PC-9 (cell line): ENCODE results near the gene MYH15. TPM values are rescaled to one million over a fixed set of nuclear protein-coding genes. Genes with fewer than 3 reads are reported as not detected.

Experiments
- BruUV-seq: library from RNA; stranded (reverse); fragments of 400-500 nt; replicated peaks from 2 replicates; lab custom pipeline; 2021; lab: Mats Ljungman, UMichigan
- CTCF ChIA-PET: fragments of 300-600 bp; sonication (Branson Sonifier 250); formaldehyde crosslinking; loops from one replicate; lab custom pipeline; 2022; ENCODE audit warnings: antibody characterized with exemption; lab: Charles Lee
- POLR2A ChIA-PET: fragments of 300-600 bp; sonication (Branson Sonifier 250); formaldehyde crosslinking; loops from one replicate; lab custom pipeline; 2022; ENCODE audit warnings: antibody characterized with exemption; ENCODE audit not compliant: unreplicated experiment; lab: Charles Lee
- DNase-seq, 2 experiments: peaks; one replicate each; pipeline versions ENCODE4 v3.0.0 to v3.0.0-alpha.2; 2015 to 2022; ENCODE audit warnings: mixed read lengths in 1 of 2
- H2AFZ ChIP-seq: fragments of 200-600 bp; sonication (generic); 2 replicates; pipeline ENCODE4 v1.8.1; 2017; ENCODE audit warnings: antibody characterized with exemption
- H3F3A ChIP-seq: fragments of 200-600 bp; sonication (generic); 2 replicates; pipeline ENCODE4 v1.8.1; 2017; ENCODE audit warnings: antibody characterized with exemption, mild to moderate bottlenecking, low read depth; ENCODE audit not compliant: insufficient read depth
- H3K27ac ChIP-seq: fragments of 200-600 bp; sonication (generic); 2 replicates; pipeline ENCODE4 v1.6.1; 2016; ENCODE audit warnings: mixed run types
- H3K27me3 ChIP-seq: fragments of 200-600 bp; sonication (generic); 2 replicates; pipeline ENCODE4 v1.6.1; 2016; ENCODE audit warnings: low read depth, mixed run types; ENCODE audit not compliant: insufficient read depth
- H3K36me3 ChIP-seq: fragments of 200-600 bp; sonication (generic); 2 replicates; pipeline ENCODE4 v1.6.1; 2016; ENCODE audit warnings: low read depth, mixed run types
- H3K4me1 ChIP-seq: fragments of 200-600 bp; sonication (generic); replicated peaks from 2 replicates; pipeline ENCODE4 v1.6.1; 2016; ENCODE audit warnings: mixed run types; ENCODE audit not compliant: insufficient read depth
- H3K4me2 ChIP-seq: fragments of 200-600 bp; sonication (generic); 2 replicates; pipeline ENCODE4 v1.6.1; 2017; ENCODE audit warnings: mixed run types
- H3K4me3 ChIP-seq: fragments of 200-600 bp; sonication (generic); 2 replicates; pipeline ENCODE4 v1.6.1; 2016; ENCODE audit warnings: mixed run types
- H3K79me2 ChIP-seq: fragments of 200-600 bp; sonication (generic); 2 replicates; pipeline ENCODE4 v1.6.1; 2017; ENCODE audit warnings: low read depth, mixed run types
- H3K9me2 ChIP-seq: fragments of 200-600 bp; sonication (generic); 2 replicates; pipeline ENCODE4 v1.8.1; 2017; ENCODE audit warnings: mild to moderate bottlenecking; ENCODE audit not compliant: insufficient read depth
- H3K9me3 ChIP-seq: fragments of 200-600 bp; sonication (generic); 2 replicates; pipeline ENCODE4 v1.8.1; 2016; ENCODE audit warnings: low read depth; ENCODE audit not compliant: insufficient read depth
- H4K20me1 ChIP-seq: fragments of 200-600 bp; sonication (generic); 2 replicates; pipeline ENCODE4 v1.8.1; 2017; ENCODE audit not compliant: insufficient read depth
- CTCF ChIP-seq: fragments of 200-600 bp; sonication (generic); conservative IDR thresholded peaks from 2 replicates; pipeline ENCODE4 v1.6.1; 2017; ENCODE audit warnings: mixed run types, antibody characterized with exemption, mild to moderate bottlenecking, moderate library complexity
- EZH2 ChIP-seq: fragments of 200-600 bp; sonication (generic); IDR thresholded peaks from 2 replicates; pipeline ENCODE4 v1.8.0; 2017; ENCODE audit warnings: antibody characterized with exemption, low read depth
- intact Hi-C: fragments of 100-400 bp; cut with micrococcal nuclease; formaldehyde crosslinking; loops from one replicate; pipeline ENCODE4 v1.10.0; 2022; ENCODE audit not compliant: unreplicated experiment
- total RNA-seq: library from RNA; stranded (reverse); gene quantifications from 2 replicates; pipeline ENCODE4 v1.2.3, GENCODE V29; 2021

MYH15 gene
- total RNA-seq, 1 experiment from 2014 or later, result 2.3 TPM

- H3K79me2 ChIP-seq, result no peaks in the 10 kb centered on the region
- no peak overlapping the region for H3K4me2 ChIP-seq
- ChIA-PET CTCF (no interaction called here), POLR2A (no interaction called here)
- H4K20me1 ChIP-seq, result no peaks in the 10 kb centered on the region
- no peak for TF ChIP-seq CTCF
- no peak for TF ChIP-seq EZH2
- intact Hi-C loops, result no loop called here
- no peaks in the 10 kb centered on the region for H3K9me2 ChIP-seq
- no peaks in the 10 kb centered on the region for H3K9me3 ChIP-seq
- H3K4me3 ChIP-seq, result no peak overlapping the region
- H3K27ac ChIP-seq, result no peak overlapping the region
- no peaks in the 10 kb centered on the region for H3F3A ChIP-seq
- no peak for DNase-seq
- H3K4me1 ChIP-seq, result no peaks in the 10 kb centered on the region
- no peaks in the 10 kb centered on the region for H3K36me3 ChIP-seq
- BruUV-seq, result no TSS peak
- H3K27me3 ChIP-seq, result no peaks in the 10 kb centered on the region
- H2AFZ ChIP-seq, result no peak overlapping the region
These were observed 18.9 kb downstream of the MYH15 start for GRCh38 chr3:108491456-108491855.

- H3K27ac ChIP-seq, result no peak overlapping the region
- no peaks in the 10 kb centered on the region for H3K9me3 ChIP-seq
- H3K4me1 ChIP-seq, result no peaks in the 10 kb centered on the region
- no peak overlapping the region for H3K4me3 ChIP-seq
- TF ChIP-seq EZH2, result no peak
- peak; percentile 97 for TF ChIP-seq CTCF
- peak; percentile 31 to 51 for DNase-seq
- CTCF ChIA-PET, result no interaction called here
- no peak overlapping the region for H2AFZ ChIP-seq
- H3K9me2 ChIP-seq, result no peaks in the 10 kb centered on the region
- POLR2A ChIA-PET, result no interaction called here
- no TSS peak for BruUV-seq
- intact Hi-C loops, result loop anchor here (1.0 to 5.0 kb wide), 3 partner anchors 63 to 593 kb away; no protein-coding TSS in a partner anchor
- no peaks in the 10 kb centered on the region for H3K36me3 ChIP-seq
- no peak overlapping the region for H3K4me2 ChIP-seq
- H3K27me3 ChIP-seq, result no peaks in the 10 kb centered on the region
- H3F3A ChIP-seq, result no peaks in the 10 kb centered on the region
- no peaks in the 10 kb centered on the region for H3K79me2 ChIP-seq
- no peaks in the 10 kb centered on the region for H4K20me1 ChIP-seq
These were observed 20.6 kb downstream of the MYH15 start for GRCh38 chr3:108489776-108490175.

- H2AFZ ChIP-seq, result no peak overlapping the region
- H3K9me2 ChIP-seq, result no peaks in the 10 kb centered on the region
- H3K27me3 ChIP-seq, result no peaks in the 10 kb centered on the region
- H3K4me3 ChIP-seq, result no peak overlapping the region
- H3K79me2 ChIP-seq, result no peaks in the 10 kb centered on the region
- no peak overlapping the region for H3K4me2 ChIP-seq
- no peak for DNase-seq
- H3K9me3 ChIP-seq, result no peaks in the 10 kb centered on the region
- H3K36me3 ChIP-seq, result no peaks in the 10 kb centered on the region
- no peak for TF ChIP-seq EZH2
- no peak for TF ChIP-seq CTCF
- H3F3A ChIP-seq, result no peaks in the 10 kb centered on the region
- ChIA-PET CTCF (no interaction called here), POLR2A (no interaction called here)
- no TSS peak for BruUV-seq
- no peaks in the 10 kb centered on the region for H3K4me1 ChIP-seq
- H4K20me1 ChIP-seq, result no peaks in the 10 kb centered on the region
- intact Hi-C loops, result loop anchor here (1.0 to 5.0 kb wide), 3 partner anchors 64 to 594 kb away; no protein-coding TSS in a partner anchor
- no peak overlapping the region for H3K27ac ChIP-seq
These were observed 21.8 kb downstream of the MYH15 start for GRCh38 chr3:108488631-108489030.
